Measurements from ENCODE around the gene CTDSP2.
"Not testable (repeated sequence)": the region's sequence is repeated elsewhere in the genome, so short reads cannot be mapped to it uniquely, and the experiment has no call there.

The CTDSP2 gene

GRCh38 chr12:57852200-57852599, 5.7 kb upstream of the CTDSP2 start:
- TF ChIP-seq CTCF (IDR thresholded peaks at IDR 0.05; ENCODE audit: low read length, missing control alignments), result no peak
- no peak overlapping the region for H3K4me3 ChIP-seq (replicated peaks; ENCODE audit: low read depth, low read length)

GRCh38 chr12:57851552-57851951, 5.0 kb upstream of the CTDSP2 start:
- no peak for TF ChIP-seq CTCF (IDR thresholded peaks at IDR 0.05; ENCODE audit: low read length, missing control alignments)
- H3K4me3 ChIP-seq (replicated peaks; ENCODE audit: low read depth, low read length), result no peak overlapping the region

More at GRCh38 chr12:57852200-57852599, 5.7 kb upstream of the CTDSP2 start:
- no peak for DNase-seq (ENCODE audit: low read depth)

GRCh38 chr12:57850854-57851430, 4.4 kb upstream of the CTDSP2 start:
- no peak for TF ChIP-seq CTCF (IDR thresholded peaks at IDR 0.05; ENCODE audit: low read length, missing control alignments)
- no peak overlapping the region for H3K4me3 ChIP-seq (replicated peaks; ENCODE audit: low read depth, low read length)
- DNase-seq (ENCODE audit: low read depth), result no peak

More at GRCh38 chr12:57851552-57851951, 5.0 kb upstream of the CTDSP2 start:
- no peak for DNase-seq (ENCODE audit: low read depth)

- H3K4me3 ChIP-seq (replicated peaks; ENCODE audit: low read depth, low read length); DNase-seq (ENCODE audit: low read depth): not testable (repeated sequence)
Observed at GRCh38 chr12:57849447-57849846, 2.9 kb upstream of the CTDSP2 start.

- no peak overlapping the region for H3K4me3 ChIP-seq (replicated peaks; ENCODE audit: low read depth, low read length)
- no peak for TF ChIP-seq CTCF (IDR thresholded peaks at IDR 0.05; ENCODE audit: low read length, missing control alignments)
- no peak for DNase-seq (ENCODE audit: low read depth)
Observed at GRCh38 chr12:57849035-57849434, 2.5 kb upstream of the CTDSP2 start.

- no peak for DNase-seq (ENCODE audit: low read depth)
- no peak for TF ChIP-seq CTCF (IDR thresholded peaks at IDR 0.05; ENCODE audit: low read length, missing control alignments)
- no peak overlapping the region for H3K4me3 ChIP-seq (replicated peaks; ENCODE audit: low read depth, low read length)
Observed at GRCh38 chr12:57848208-57848607, 1.7 kb upstream of the CTDSP2 start.

GRCh38 chr12:57846285-57846576, 298 bp downstream of the CTDSP2 start:
- no peak for TF ChIP-seq CTCF (IDR thresholded peaks at IDR 0.05; ENCODE audit: low read length, missing control alignments)
- DNase-seq (ENCODE audit: low read depth), result no peak
- H3K4me3 ChIP-seq (replicated peaks; ENCODE audit: low read depth, low read length), result peak overlapping the region; percentile 98

Data from fibroblast of pulmonary artery (primary cell).